Heart left ventricle (tissue), 13 donors: ENCODE measurements around the gene C6orf163.

Experiments used
- POLR2A ChIP-seq, 2 donors: fragments of 450-650 bp; IDR thresholded peaks; one replicate each; pipeline ENCODE4 v1.6.1; 2017; ENCODE audit warnings: antibody characterized with exemption in 2 of 2, mild to moderate bottlenecking in 2 of 2, moderate library complexity in 2 of 2
- TF ChIP-seq, protein P1 (sequence below), 12 donors: fragments of 200-600 bp; sonication (generic) in 4 of 12; IDR thresholded peaks; one replicate each; pipeline versions ENCODE4 v1.5.0 to v1.8.0; 2018 to 2022; ENCODE audit warnings: antibody characterized with exemption in 12 of 12, mild to moderate bottlenecking in 5 of 12
- donor health status: ischemic (EF 13 %, LVEDD 7.1; RV severe dilation, severe dysfunction).
- donor health status: DM: no; HTN: yes; CAD: no.
- donor health status: DM: no; HTN: no; CAD: no.
- donor health status: ischemic (EF 25% LVEDD 6.9; RV normal size, moderate dysfunction).
- donor health status: ischemic (EF 25% LVEDD 5.7; RV mildly dilated, moderate dysfunction).
- donor health status: ischemic (EF 35%, LVEDD 5.7; RV mildly dilated, moderate dysfunction).
- donor health status: nonischemic (EF 11% LVEDD 7.7; RV severe dilation, severe dysfunction).
- donor health status: DM: yes; HTN: yes; CAD: no.
- donor health status: PGD.
- donor health status: ischemic (EF 29% LVEDD 5.4; RV normal size, mild dysfunction).
- donor health status: nonischemic (EF 23%, LVEDD 6.1; RV moderate dilation, normal function).

DNA sequence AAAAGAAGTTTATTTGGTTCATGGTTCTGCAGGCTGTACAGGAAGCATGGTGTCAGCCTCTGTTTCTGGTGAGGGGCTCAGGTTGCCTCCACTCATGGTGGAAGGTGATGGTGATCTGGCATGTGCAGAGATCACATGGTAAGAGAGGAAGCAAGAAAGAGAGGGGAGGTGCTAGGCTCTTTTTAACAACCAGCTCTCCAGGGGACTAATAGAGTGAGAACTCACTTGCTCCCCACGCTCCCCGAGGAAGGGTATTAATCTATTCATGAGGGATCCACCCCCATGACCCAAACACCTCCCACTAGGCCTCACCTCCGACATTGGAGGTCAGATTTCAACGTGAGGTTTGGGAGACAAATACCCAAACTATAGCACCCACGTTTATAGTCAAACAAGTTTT, 11.6 kb upstream of the C6orf163 start:
- TF ChIP-seq, protein P1, sequence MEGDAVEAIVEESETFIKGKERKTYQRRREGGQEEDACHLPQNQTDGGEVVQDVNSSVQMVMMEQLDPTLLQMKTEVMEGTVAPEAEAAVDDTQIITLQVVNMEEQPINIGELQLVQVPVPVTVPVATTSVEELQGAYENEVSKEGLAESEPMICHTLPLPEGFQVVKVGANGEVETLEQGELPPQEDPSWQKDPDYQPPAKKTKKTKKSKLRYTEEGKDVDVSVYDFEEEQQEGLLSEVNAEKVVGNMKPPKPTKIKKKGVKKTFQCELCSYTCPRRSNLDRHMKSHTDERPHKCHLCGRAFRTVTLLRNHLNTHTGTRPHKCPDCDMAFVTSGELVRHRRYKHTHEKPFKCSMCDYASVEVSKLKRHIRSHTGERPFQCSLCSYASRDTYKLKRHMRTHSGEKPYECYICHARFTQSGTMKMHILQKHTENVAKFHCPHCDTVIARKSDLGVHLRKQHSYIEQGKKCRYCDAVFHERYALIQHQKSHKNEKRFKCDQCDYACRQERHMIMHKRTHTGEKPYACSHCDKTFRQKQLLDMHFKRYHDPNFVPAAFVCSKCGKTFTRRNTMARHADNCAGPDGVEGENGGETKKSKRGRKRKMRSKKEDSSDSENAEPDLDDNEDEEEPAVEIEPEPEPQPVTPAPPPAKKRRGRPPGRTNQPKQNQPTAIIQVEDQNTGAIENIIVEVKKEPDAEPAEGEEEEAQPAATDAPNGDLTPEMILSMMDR (IDR thresholded peaks at IDR 0.05) = no peak
- TF ChIP-seq POLR2A (IDR thresholded peaks at IDR 0.05) = no peak
